ENCODE measurements around the gene TMEM115. TPM values are rescaled to one million over a fixed set of nuclear protein-coding genes. Genes with fewer than 3 reads are reported as not detected.
"Not testable (repeated sequence)": the region's sequence is repeated elsewhere in the genome, so short reads cannot be mapped to it uniquely, and the experiment has no call there.

Gene TMEM115
- total RNA-seq, 4 donors from 2014 or later, result 70.0 to 111 (median 85.1) TPM

- DNase-seq, result peak; percentile 72 to 73
- H3K36me3 ChIP-seq, result peaks cover 7 to 20% of the 10 kb centered on the region in 2 donors
- H3K27ac ChIP-seq, result peak overlapping the region in 2 of 3 donors; percentile 38 to 52
- intact Hi-C loops (cut with DNase I), result no loop called here
- H3K9me3 ChIP-seq, result no peaks in the 10 kb centered on the region
- H3K4me1 ChIP-seq, result peaks cover 26 to 67% of the 10 kb centered on the region in 2 donors
- no peak for TF ChIP-seq POLR2A (IDR thresholded peaks at IDR 0.05)
- TF ChIP-seq CTCF (IDR thresholded peaks at IDR 0.05), result no peak
- H3K4me3 ChIP-seq (replicated peaks in 1 of 3), result no peak overlapping the region
- no peaks in the 10 kb centered on the region for H3K27me3 ChIP-seq
- 40 to 50% methylated on average over 3 of the region's 3 CpGs for WGBS, 2 donors
Observed at GRCh38 chr3:50314342-50314741, 45.0 kb downstream of the TMEM115 start.

GRCh38 chr3:50312041-50312440, 47.3 kb downstream of the TMEM115 start:
- H3K27ac ChIP-seq; H3K36me3 ChIP-seq; H3K9me3 ChIP-seq; DNase-seq; H3K27me3 ChIP-seq; intact Hi-C loops (cut with DNase I); H3K4me3 ChIP-seq (replicated peaks in 1 of 3): not testable (repeated sequence)
- 80% methylated on average over 2 of the region's 32 CpGs; no CpG with 5 or more reads in 1 of the 2 donors for WGBS, 2 donors
- H3K4me1 ChIP-seq, result peaks cover 14 to 47% of the 10 kb centered on the region in 2 donors

Other genes with a start within 250 kb of the TMEM115 start
- 10 to 100 TPM; 13.2 to 44.2 (median 38.2) TPM for gene SEMA3F, start 204.2 kb downstream of the TMEM115 start, total RNA-seq
- not detected for gene GNAT1, start 167.9 kb downstream of the TMEM115 start, total RNA-seq
- gene SLC38A3, start 154.2 kb downstream of the TMEM115 start, total RNA-seq, result 1 to 10 TPM; 1.1 to 5.0 (median 3.6) TPM
- gene GNAI2, start 123.3 kb downstream of the TMEM115 start, total RNA-seq, result 100 to 1,000 TPM; 111 to 171 (median 142) TPM
- gene SEMA3B, start 90.4 kb downstream of the TMEM115 start, total RNA-seq, result 10 to 100 TPM; 21.0 to 31.0 (median 26.5) TPM
- not detected for gene LSMEM2, start 80.4 kb downstream of the TMEM115 start, total RNA-seq
- 10 to 100 TPM; 63.9 to 96.5 (median 88.4) TPM for gene IFRD2, start 67.1 kb downstream of the TMEM115 start, total RNA-seq
- gene HYAL3, start 60.1 kb downstream of the TMEM115 start, total RNA-seq, result 1 to 10 TPM; 2.7 to 6.7 (median 3.8) TPM
- 10 to 100 TPM in 2 of 4 donors, 1 to 10 TPM in 2; 6.9 to 15.2 (median 10.8) TPM for gene NAA80, start 60.1 kb downstream of the TMEM115 start, total RNA-seq
- gene HYAL1, start 55.9 kb downstream of the TMEM115 start, total RNA-seq, result 10 to 100 TPM in 2 of 4 donors, 1 to 10 TPM in 2; 5.8 to 13.8 (median 9.7) TPM
- 100 to 1,000 TPM; 133 to 206 (median 158) TPM for gene HYAL2, start 36.8 kb downstream of the TMEM115 start, total RNA-seq
- gene TUSC2, start 31.3 kb downstream of the TMEM115 start, total RNA-seq, result 10 to 100 TPM; 28.7 to 63.7 (median 42.3) TPM
- gene RASSF1, start 18.7 kb downstream of the TMEM115 start, total RNA-seq, result 10 to 100 TPM; 18.9 to 42.6 (median 24.8) TPM
- gene ZMYND10, start 13.8 kb downstream of the TMEM115 start, total RNA-seq, result 1 to 10 TPM; 3.6 to 8.1 (median 4.4) TPM
- 10 to 100 TPM; 13.4 to 30.6 (median 24.7) TPM for gene NPRL2, start 8.7 kb downstream of the TMEM115 start, total RNA-seq
- 10 to 100 TPM; 23.6 to 66.0 (median 43.6) TPM for gene CYB561D2, start 8.7 kb downstream of the TMEM115 start, total RNA-seq
- gene CACNA2D2, start 144.1 kb upstream of the TMEM115 start, total RNA-seq, result 1 to 10 TPM; 1.5 to 3.3 (median 2.9) TPM
- 10 to 100 TPM; 19.6 to 22.0 (median 20.3) TPM for gene C3orf18, start 208.2 kb upstream of the TMEM115 start, total RNA-seq
- gene HEMK1, start 210.0 kb upstream of the TMEM115 start, total RNA-seq, result 10 to 100 TPM; 13.9 to 20.8 (median 17.6) TPM

All from thyroid gland (tissue), 4 donors.